Right cardiac atrium (tissue), 5 donors: Measurements from ENCODE around the gene OTUD3. TPM values are rescaled to one million over a fixed set of nuclear protein-coding genes. Genes with fewer than 3 reads are reported as not detected.
A peak's percentile ranks its signal among the peaks of the same experiment; 100 is the strongest.
"Not testable (repeated sequence)": the region's sequence is repeated elsewhere in the genome, so short reads cannot be mapped to it uniquely, and the experiment has no call there.

Experiments used
- ATAC-seq, 2 donors: fragments of 200-7000 bp; cut with Tn5 transposase; one replicate each; pipeline versions ENCODE4 v1.8.0 to v1.9.1; 2020; ENCODE audit warnings: moderate library complexity in 2 of 2, mild to moderate bottlenecking in 1 of 2
- DNase-seq, 3 donors: peaks; one replicate each; pipeline ENCODE4 v3.0.0-alpha.2; 2020
- H3K27ac ChIP-seq: one replicate; pipeline ENCODE4 v1.5.1; 2013; ENCODE audit warnings: mild to moderate bottlenecking, low read length, control low read depth, moderate library complexity
- H3K27me3 ChIP-seq: one replicate; pipeline ENCODE4 v1.6.1; 2013; ENCODE audit not compliant: control insufficient read depth, insufficient read depth
- H3K4me1 ChIP-seq: one replicate; pipeline ENCODE4 v1.6.1; 2013; ENCODE audit warnings: low read length; ENCODE audit not compliant: control insufficient read depth, insufficient read depth
- H3K4me3 ChIP-seq: one replicate; pipeline ENCODE4 v1.5.1; 2013; ENCODE audit warnings: low read length, control low read depth
- H3K9me3 ChIP-seq: one replicate; pipeline ENCODE4 v1.6.1; 2013; ENCODE audit warnings: low read length; ENCODE audit not compliant: control insufficient read depth
- WGBS: extraction: QIAGEN DNeasy Blood & Tissue Kit; methylation state at CpG from one replicate; pipeline ENCODE4 v1.1.7; 2013; 5-methylcytosine and 5-hydroxymethylcytosine counted together
- intact Hi-C, 4 donors: fragments of 100-400 bp; cut with DNase I; formaldehyde crosslinking; loops; one replicate each; pipeline versions ENCODE4 v1.11.0 to v1.14.0; 2022 to 2023
- polyA plus RNA-seq: library from polyadenylated mRNA; stranded (reverse); fragments of 200-250 nt; gene quantifications from one replicate; pipeline ENCODE4 v1.2.3, GENCODE V29; 2013
- total RNA-seq, 4 donors: library from RNA; stranded (reverse); fragmentation: NEBNext Ultra II Directional; extraction: Animal tissue kit (Norgen Biotek cat#: 25700); gene quantifications; one replicate each; pipeline ENCODE4 v1.2.1, GENCODE V29; 2021
- donor health status: healthy with polysubstance abuse.
- donor health status: DM: no; HTN: yes; CAD: no.
- donor health status: DM: no; HTN: no; CAD: no.
- donor health status: DM: no; HTN: yes; CAD: no; lungs with severe emphysema.
- donor health status: DM: yes; HTN: yes; CAD: no.

Gene OTUD3
- total and polyA plus RNA-seq, 5 donors, result 2.8 to 6.2 (median 4.9) TPM

GRCh38 chr1:19852036-19852435 lies 30.2 kb upstream of the OTUD3 start:
- DNase-seq, result no peak
- no peaks in the 10 kb centered on the region for H3K9me3 ChIP-seq
- no peaks in the 10 kb centered on the region for H3K4me1 ChIP-seq
- H3K27ac ChIP-seq, result no peak overlapping the region
- no peaks in the 10 kb centered on the region for H3K27me3 ChIP-seq
- intact Hi-C loops, result no loop called here
- ATAC-seq, result no peak
- H3K4me3 ChIP-seq, result no peak overlapping the region
- 53% methylated on average over 1 of the region's 1 CpG for WGBS

GRCh38 chr1:19854866-19855265 lies 27.3 kb upstream of the OTUD3 start:
- Histone ChIP-seq H3K27ac (no peak overlapping the region), H3K4me1 (no peaks in the 10 kb centered on the region), H3K9me3 (no peaks in the 10 kb centered on the region), H3K27me3 (no peaks in the 10 kb centered on the region), H3K4me3 (no peak overlapping the region)
- ATAC-seq (no peak), DNase-seq (no peak)
- intact Hi-C loops, result no loop called here

- no peak for DNase-seq
- Histone ChIP-seq H3K27ac (no peak overlapping the region), H3K4me3 (no peak overlapping the region), H3K9me3 (no peaks in the 10 kb centered on the region), H3K4me1 (no peaks in the 10 kb centered on the region), H3K27me3 (no peaks in the 10 kb centered on the region)
- WGBS, result 10% methylated on average over 5 of the region's 5 CpGs
- ATAC-seq, result no peak
- intact Hi-C loops, result no loop called here
These were observed 23.3 kb upstream of the OTUD3 start for GRCh38 chr1:19858893-19859292.

DNA sequence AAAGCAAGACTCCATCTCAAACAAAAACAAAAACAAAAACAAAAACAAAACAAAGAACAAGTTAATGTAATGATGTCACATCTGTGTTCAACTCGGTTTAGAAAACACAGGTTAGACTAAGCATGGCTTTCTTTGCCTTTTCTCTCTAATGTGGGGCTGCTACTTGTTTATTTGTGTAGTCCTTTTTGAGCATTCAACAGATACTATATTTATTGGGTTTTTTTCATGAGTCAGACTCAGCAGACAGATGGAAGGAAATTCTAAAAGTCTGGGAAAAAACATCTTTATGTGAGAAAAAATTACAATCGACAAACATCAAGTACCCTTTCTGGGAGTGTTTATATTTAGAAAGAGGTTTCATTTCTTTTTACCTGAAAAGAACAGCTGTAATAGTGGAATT lies 22.3 kb upstream of the OTUD3 start:
- 65% methylated on average over 2 of the region's 2 CpGs for WGBS
- Histone ChIP-seq H3K4me1 (no peaks in the 10 kb centered on the region), H3K4me3 (no peak overlapping the region), H3K27me3 (no peaks in the 10 kb centered on the region), H3K9me3 (no peaks in the 10 kb centered on the region), H3K27ac (no peak overlapping the region)
- no peak for ATAC-seq
- intact Hi-C loops, result no loop called here
- no peak for DNase-seq

DNA sequence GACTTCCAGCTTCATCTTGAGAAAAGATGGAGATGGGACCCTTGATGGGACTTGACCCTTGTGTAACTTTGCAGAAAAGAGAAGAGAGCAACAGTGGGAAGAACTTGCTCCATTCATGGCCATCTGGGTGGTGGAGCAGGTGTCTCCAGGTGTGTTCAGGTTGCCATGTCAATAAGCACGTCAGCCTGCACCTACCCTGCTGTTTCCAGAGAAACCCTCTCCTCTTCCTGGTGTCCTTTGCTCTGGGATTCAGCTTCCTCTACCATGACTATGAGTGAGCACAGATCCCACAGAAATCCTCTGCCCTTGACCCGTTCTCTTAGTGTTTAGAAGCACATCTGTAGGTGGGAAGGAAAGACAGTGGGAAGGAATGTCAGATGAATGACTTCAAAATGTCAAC lies 21.8 kb upstream of the OTUD3 start:
- intact Hi-C loops, result no loop called here
- Histone ChIP-seq H3K9me3 (no peaks in the 10 kb centered on the region), H3K4me1 (no peaks in the 10 kb centered on the region), H3K27me3 (no peaks in the 10 kb centered on the region), H3K4me3 (no peak overlapping the region), H3K27ac (no peak overlapping the region)
- DNase-seq, result no peak
- no peak for ATAC-seq
- WGBS, result 69% methylated on average over 2 of the region's 2 CpGs

GRCh38 chr1:19861034-19861433 lies 21.2 kb upstream of the OTUD3 start:
- intact Hi-C loops, result no loop called here
- WGBS, result 64% methylated on average over 2 of the region's 2 CpGs

DNA sequence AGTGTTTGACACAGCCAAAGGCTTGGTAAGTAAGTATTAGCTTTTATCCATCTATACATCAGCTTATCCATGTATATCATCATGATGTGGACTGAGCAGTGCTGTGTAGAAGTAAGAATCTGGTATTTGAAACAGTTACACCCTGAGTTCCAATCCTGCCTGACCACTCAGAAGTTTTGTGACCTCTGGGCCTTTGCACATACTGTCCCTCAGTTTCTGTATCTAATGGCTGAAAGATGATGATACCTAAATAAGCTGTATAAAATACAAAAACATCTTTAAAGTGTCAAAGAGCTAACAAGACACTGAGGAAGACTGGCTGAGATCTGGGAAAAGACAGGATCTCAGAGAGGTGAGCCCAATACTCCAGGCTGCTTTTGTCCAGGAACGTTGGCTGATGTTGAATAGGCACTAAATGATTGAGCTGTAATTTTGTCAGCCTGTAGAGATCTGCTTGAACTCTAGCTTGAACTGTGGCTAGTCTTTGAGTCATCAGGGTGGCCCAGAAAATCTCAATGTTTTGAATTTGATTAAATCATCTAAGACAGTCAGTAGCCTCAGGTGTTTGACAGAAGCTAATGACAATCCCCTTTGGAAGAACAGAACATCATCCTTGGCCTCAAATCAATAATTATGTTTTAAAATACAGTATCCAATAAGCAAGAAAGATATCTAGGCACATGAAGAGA lies 20.2 kb upstream of the OTUD3 start:
- no peak for DNase-seq
- 83% methylated on average over 1 of the region's 1 CpG for WGBS
- intact Hi-C loops, result no loop called here
- Histone ChIP-seq H3K4me3 (no peak overlapping the region), H3K27ac (no peak overlapping the region), H3K4me1 (no peaks in the 10 kb centered on the region), H3K27me3 (no peaks in the 10 kb centered on the region), H3K9me3 (no peaks in the 10 kb centered on the region)
- no peak for ATAC-seq

More at GRCh38 chr1:19861034-19861433, 21.2 kb upstream of the OTUD3 start:
- no peak overlapping the region for H3K4me3 ChIP-seq
- no peaks in the 10 kb centered on the region for H3K4me1 ChIP-seq
- no peaks in the 10 kb centered on the region for H3K9me3 ChIP-seq
- H3K27ac ChIP-seq, result no peak overlapping the region
- ATAC-seq, result peak in 1 of 2 donors; percentile 26
- H3K27me3 ChIP-seq, result no peaks in the 10 kb centered on the region
- DNase-seq, result no peak

GRCh38 chr1:19862944-19863343 lies 19.3 kb upstream of the OTUD3 start:
- DNase-seq (no peak), ATAC-seq (no peak)
- H3K4me3 ChIP-seq, result no peak overlapping the region
- no peaks in the 10 kb centered on the region for H3K4me1 ChIP-seq
- no peaks in the 10 kb centered on the region for H3K9me3 ChIP-seq
- no peaks in the 10 kb centered on the region for H3K27me3 ChIP-seq
- H3K27ac ChIP-seq, result no peak overlapping the region
- intact Hi-C loops, result no loop called here
- 79% methylated on average over 3 of the region's 3 CpGs for WGBS

GRCh38 chr1:19864570-19865160 lies 17.5 kb upstream of the OTUD3 start:
- H3K27ac ChIP-seq, result no peak overlapping the region
- intact Hi-C loops, result no loop called here
- no peaks in the 10 kb centered on the region for H3K4me1 ChIP-seq
- H3K9me3 ChIP-seq, result no peaks in the 10 kb centered on the region
- 50% methylated on average over 1 of the region's 1 CpG for WGBS
- DNase-seq (no peak), ATAC-seq (no peak)
- no peak overlapping the region for H3K4me3 ChIP-seq
- H3K27me3 ChIP-seq, result no peaks in the 10 kb centered on the region

DNA sequence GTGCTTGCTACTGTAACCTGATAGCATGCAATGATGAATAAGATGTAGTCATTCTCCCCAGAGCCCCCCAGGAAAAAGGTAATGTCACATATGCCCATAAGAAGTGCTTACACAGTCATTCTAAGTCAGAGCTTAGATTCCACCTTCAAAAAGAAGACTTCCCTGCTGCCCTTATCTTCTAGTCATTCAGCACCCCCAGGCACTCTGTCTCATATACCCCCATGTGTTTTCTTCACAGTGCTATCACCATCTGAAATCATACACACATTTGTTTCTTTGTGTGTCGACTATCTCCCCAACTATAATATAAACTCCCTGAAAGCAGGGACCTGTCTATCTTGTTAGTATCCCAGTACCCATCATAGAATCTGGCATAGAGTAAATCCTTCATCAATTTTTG lies 16.2 kb upstream of the OTUD3 start:
- WGBS, result 71% methylated on average over 1 of the region's 1 CpG
- intact Hi-C loops, result no loop called here
- no peaks in the 10 kb centered on the region for H3K4me1 ChIP-seq
- H3K27ac ChIP-seq, result no peak overlapping the region
- DNase-seq, result no peak
- no peaks in the 10 kb centered on the region for H3K9me3 ChIP-seq
- H3K27me3 ChIP-seq, result no peaks in the 10 kb centered on the region
- no peak for ATAC-seq
- H3K4me3 ChIP-seq, result no peak overlapping the region

DNA sequence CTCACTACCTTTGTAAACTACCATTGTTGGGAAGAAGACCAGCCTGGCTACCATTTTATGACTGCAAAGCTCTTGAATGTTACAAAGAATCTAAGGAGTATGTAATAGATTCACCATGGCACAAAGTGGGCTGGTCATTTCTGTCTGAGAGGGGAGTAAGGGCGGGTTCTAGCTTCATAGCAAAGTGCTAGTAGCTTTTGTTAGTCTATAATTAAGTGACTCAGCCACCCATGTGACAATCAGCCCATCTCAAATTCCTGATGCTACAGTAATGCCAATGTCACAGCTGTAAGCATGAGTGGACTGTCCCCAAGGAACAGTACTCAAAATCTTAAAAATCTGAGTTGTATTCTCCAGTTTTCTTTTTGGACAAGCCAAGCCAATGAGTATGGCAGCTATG lies 15.4 kb upstream of the OTUD3 start:
- H3K27me3 ChIP-seq, result no peaks in the 10 kb centered on the region
- intact Hi-C loops, result no loop called here
- WGBS, result 46% methylated on average over 1 of the region's 1 CpG
- H3K4me3 ChIP-seq, result no peak overlapping the region
- no peaks in the 10 kb centered on the region for H3K9me3 ChIP-seq
- H3K27ac ChIP-seq, result no peak overlapping the region
- ATAC-seq (no peak), DNase-seq (no peak)
- no peaks in the 10 kb centered on the region for H3K4me1 ChIP-seq

GRCh38 chr1:19868575-19868974 lies 13.6 kb upstream of the OTUD3 start:
- WGBS, result 33% methylated on average over 4 of the region's 4 CpGs
- ATAC-seq, H3K4me1 ChIP-seq, intact Hi-C loops, H3K4me3 ChIP-seq, H3K27ac ChIP-seq, H3K27me3 ChIP-seq, H3K9me3 ChIP-seq, DNase-seq: not testable (repeated sequence)
